Activated naive CD8-positive, alpha-beta T cell treated with anti-CD3 and anti-CD28 coated beads, Interleukin-2, amount 50 U/mL, for 24 hours (primary cell): ENCODE data around the gene UNC45B.
"Not testable (repeated sequence)": the region's sequence is repeated elsewhere in the genome, so short reads cannot be mapped to it uniquely, and the experiment has no call there.

ENCODE experiments used
- ATAC-seq: fragments of 150-1000 bp; cut with Tn5 transposase; one replicate; pipeline ENCODE4 v1.10.0; 2021
- DNase-seq: peaks from one replicate; pipeline ENCODE4 v3.0.0; 2021
- H3K27ac Mint-ChIP-seq: one replicate; pipeline ENCODE4 v1.8.0; 2021; ENCODE audit warnings: mild to moderate bottlenecking, mixed read lengths
- H3K27me3 Mint-ChIP-seq: one replicate; pipeline ENCODE4 v1.8.0; 2021; ENCODE audit warnings: mixed read lengths
- H3K36me3 Mint-ChIP-seq: one replicate; pipeline ENCODE4 v1.8.0; 2021; ENCODE audit warnings: low read depth, mixed read lengths
- H3K4me1 Mint-ChIP-seq: one replicate; pipeline ENCODE4 v1.8.0; 2021; ENCODE audit warnings: mixed read lengths
- H3K4me3 Mint-ChIP-seq: one replicate; pipeline ENCODE4 v1.8.0; 2021; ENCODE audit warnings: mild to moderate bottlenecking, moderate library complexity, mixed read lengths
- H3K9me3 Mint-ChIP-seq: one replicate; pipeline ENCODE4 v1.8.0; 2021; ENCODE audit warnings: mixed read lengths

The UNC45B gene

GRCh38 chr17:35147375-35147905 is at the start of gene UNC45B:
Gene UNC45B (plus strand): TSS chr17:35147817. CDS start chr17:35148264, 447 bp downstream.
- peaks cover 4% of the 10 kb centered on the region for H3K4me1 Mint-ChIP-seq
- H3K9me3 Mint-ChIP-seq: no peaks in the 10 kb centered on the region
- no peak within 1 kb of the TSS for H3K27ac Mint-ChIP-seq
- no peaks in the 10 kb centered on the region for H3K36me3 Mint-ChIP-seq
- ATAC-seq (no peak), DNase-seq (no peak)
- H3K4me3 Mint-ChIP-seq: no peak within 1 kb of the TSS
- no peaks in the 10 kb centered on the region for H3K27me3 Mint-ChIP-seq

- no peak overlapping the region for H3K27ac Mint-ChIP-seq
- H3K4me3 Mint-ChIP-seq: no peak overlapping the region
- DNase-seq (no peak), ATAC-seq (no peak)
- no peaks in the 10 kb centered on the region for H3K27me3 Mint-ChIP-seq
- H3K36me3 Mint-ChIP-seq: peaks cover 23% of the 10 kb centered on the region
- peaks cover 4% of the 10 kb centered on the region for H3K4me1 Mint-ChIP-seq
- no peaks in the 10 kb centered on the region for H3K9me3 Mint-ChIP-seq
Measured at GRCh38 chr17:35099908-35100307, 47.7 kb upstream of the UNC45B start.

- DNase-seq (no peak), ATAC-seq (no peak)
- Mint-ChIP-seq H3K4me3 (no peak overlapping the region), H3K9me3 (no peaks in the 10 kb centered on the region), H3K4me1 (peaks cover 4% of the 10 kb centered on the region), H3K36me3 (peaks cover 29% of the 10 kb centered on the region), H3K27ac (no peak overlapping the region), H3K27me3 (no peaks in the 10 kb centered on the region)
Measured at GRCh38 chr17:35101036-35101435, 46.6 kb upstream of the UNC45B start.

GRCh38 chr17:35101725-35102124 is 45.9 kb upstream of the UNC45B start:
- Mint-ChIP-seq H3K36me3 (peaks cover 35% of the 10 kb centered on the region), H3K4me1 (peaks cover 4% of the 10 kb centered on the region), H3K4me3 (no peak overlapping the region), H3K27ac (no peak overlapping the region), H3K27me3 (no peaks in the 10 kb centered on the region), H3K9me3 (no peaks in the 10 kb centered on the region)
- ATAC-seq (no peak), DNase-seq (no peak)

GRCh38 chr17:35103271-35103670 is 44.3 kb upstream of the UNC45B start:
- Mint-ChIP-seq H3K27ac (no peak overlapping the region), H3K4me1 (peaks cover 2% of the 10 kb centered on the region), H3K27me3 (no peaks in the 10 kb centered on the region), H3K36me3 (peaks cover 36% of the 10 kb centered on the region), H3K4me3 (no peak overlapping the region), H3K9me3 (no peaks in the 10 kb centered on the region)
- DNase-seq (no peak), ATAC-seq (no peak)

- peaks cover 2% of the 10 kb centered on the region for H3K4me1 Mint-ChIP-seq
- ATAC-seq (no peak), DNase-seq (no peak)
- no peak overlapping the region for H3K27ac Mint-ChIP-seq
- H3K27me3 Mint-ChIP-seq: no peaks in the 10 kb centered on the region
- no peak overlapping the region for H3K4me3 Mint-ChIP-seq
- no peaks in the 10 kb centered on the region for H3K9me3 Mint-ChIP-seq
- H3K36me3 Mint-ChIP-seq: peaks cover 31% of the 10 kb centered on the region
Measured at GRCh38 chr17:35104844-35105450, 42.7 kb upstream of the UNC45B start.

- not testable (repeated sequence) for H3K9me3 Mint-ChIP-seq, H3K4me1 Mint-ChIP-seq, DNase-seq, H3K27me3 Mint-ChIP-seq, ATAC-seq, H3K27ac Mint-ChIP-seq, H3K4me3 Mint-ChIP-seq
- H3K36me3 Mint-ChIP-seq: peaks cover 19% of the 10 kb centered on the region
Measured at GRCh38 chr17:35110791-35111190, 36.8 kb upstream of the UNC45B start.

GRCh38 chr17:35116845-35117244 is 30.8 kb upstream of the UNC45B start:
- Mint-ChIP-seq H3K9me3 (no peaks in the 10 kb centered on the region), H3K27me3 (no peaks in the 10 kb centered on the region), H3K4me3 (no peak overlapping the region), H3K4me1 (peaks cover 28% of the 10 kb centered on the region), H3K27ac (no peak overlapping the region), H3K36me3 (peaks cover 20% of the 10 kb centered on the region)
- DNase-seq: no peak
- ATAC-seq: no peak

GRCh38 chr17:35117984-35118383 is 29.6 kb upstream of the UNC45B start:
- ATAC-seq (no peak), DNase-seq (no peak)
- peak overlapping the region; percentile 87 for H3K4me3 Mint-ChIP-seq
- peaks cover 20% of the 10 kb centered on the region for H3K36me3 Mint-ChIP-seq
- no peaks in the 10 kb centered on the region for H3K9me3 Mint-ChIP-seq
- peaks cover 28% of the 10 kb centered on the region for H3K4me1 Mint-ChIP-seq
- no peaks in the 10 kb centered on the region for H3K27me3 Mint-ChIP-seq
- H3K27ac Mint-ChIP-seq: peak overlapping the region; percentile 39

- Mint-ChIP-seq H3K27me3 (no peaks in the 10 kb centered on the region), H3K4me3 (peak within 1 kb of the TSS; percentile 87), H3K9me3 (no peaks in the 10 kb centered on the region), H3K27ac (peak within 1 kb of the TSS; percentile 88), H3K36me3 (peaks cover 20% of the 10 kb centered on the region), H3K4me1 (peaks cover 28% of the 10 kb centered on the region)
- ATAC-seq (peak; percentile 88), DNase-seq (peak; percentile 84)
Measured at GRCh38 chr17:35119370-35120165, 28.0 kb upstream of the UNC45B start, which contains the start of gene RAD51D. Gene RAD51D (minus strand): TSS chr17:35119860. CDS start chr17:35119613, 247 bp downstream.

GRCh38 chr17:35121315-35121714 is 26.3 kb upstream of the UNC45B start, which contains the start of gene FNDC8:
Gene FNDC8 (plus strand): TSS chr17:35121615. CDS start chr17:35121694, 79 bp downstream.
- peaks cover 11% of the 10 kb centered on the region for H3K36me3 Mint-ChIP-seq
- H3K4me1 Mint-ChIP-seq: peaks cover 22% of the 10 kb centered on the region
- ATAC-seq (no peak), DNase-seq (no peak)
- no peak within 1 kb of the TSS for H3K27ac Mint-ChIP-seq
- H3K9me3 Mint-ChIP-seq: no peaks in the 10 kb centered on the region
- no peak within 1 kb of the TSS for H3K4me3 Mint-ChIP-seq
- no peaks in the 10 kb centered on the region for H3K27me3 Mint-ChIP-seq

- Mint-ChIP-seq H3K4me1 (no peaks in the 10 kb centered on the region), H3K27ac (no peak overlapping the region), H3K36me3 (peaks cover 13% of the 10 kb centered on the region), H3K27me3 (no peaks in the 10 kb centered on the region), H3K4me3 (no peak overlapping the region), H3K9me3 (no peaks in the 10 kb centered on the region)
- ATAC-seq: no peak
- no peak for DNase-seq
Measured at GRCh38 chr17:35127751-35128514, 19.7 kb upstream of the UNC45B start.

- DNase-seq (no peak), ATAC-seq (peak; percentile 13)
- H3K4me1 Mint-ChIP-seq: no peaks in the 10 kb centered on the region
- H3K27me3 Mint-ChIP-seq: no peaks in the 10 kb centered on the region
- peaks cover 23% of the 10 kb centered on the region for H3K36me3 Mint-ChIP-seq
- no peak overlapping the region for H3K27ac Mint-ChIP-seq
- no peak overlapping the region for H3K4me3 Mint-ChIP-seq
- no peaks in the 10 kb centered on the region for H3K9me3 Mint-ChIP-seq
Measured at GRCh38 chr17:35129154-35129972, 18.3 kb upstream of the UNC45B start.

- Mint-ChIP-seq H3K9me3 (no peaks in the 10 kb centered on the region), H3K27me3 (no peaks in the 10 kb centered on the region), H3K4me1 (no peaks in the 10 kb centered on the region), H3K36me3 (peaks cover 27% of the 10 kb centered on the region), H3K27ac (no peak overlapping the region), H3K4me3 (no peak overlapping the region)
- DNase-seq (no peak), ATAC-seq (no peak)
Measured at GRCh38 chr17:35129973-35130351, 17.7 kb upstream of the UNC45B start.
